ENCODE data around the gene ZNF334.

ZNF334 gene

DNA sequence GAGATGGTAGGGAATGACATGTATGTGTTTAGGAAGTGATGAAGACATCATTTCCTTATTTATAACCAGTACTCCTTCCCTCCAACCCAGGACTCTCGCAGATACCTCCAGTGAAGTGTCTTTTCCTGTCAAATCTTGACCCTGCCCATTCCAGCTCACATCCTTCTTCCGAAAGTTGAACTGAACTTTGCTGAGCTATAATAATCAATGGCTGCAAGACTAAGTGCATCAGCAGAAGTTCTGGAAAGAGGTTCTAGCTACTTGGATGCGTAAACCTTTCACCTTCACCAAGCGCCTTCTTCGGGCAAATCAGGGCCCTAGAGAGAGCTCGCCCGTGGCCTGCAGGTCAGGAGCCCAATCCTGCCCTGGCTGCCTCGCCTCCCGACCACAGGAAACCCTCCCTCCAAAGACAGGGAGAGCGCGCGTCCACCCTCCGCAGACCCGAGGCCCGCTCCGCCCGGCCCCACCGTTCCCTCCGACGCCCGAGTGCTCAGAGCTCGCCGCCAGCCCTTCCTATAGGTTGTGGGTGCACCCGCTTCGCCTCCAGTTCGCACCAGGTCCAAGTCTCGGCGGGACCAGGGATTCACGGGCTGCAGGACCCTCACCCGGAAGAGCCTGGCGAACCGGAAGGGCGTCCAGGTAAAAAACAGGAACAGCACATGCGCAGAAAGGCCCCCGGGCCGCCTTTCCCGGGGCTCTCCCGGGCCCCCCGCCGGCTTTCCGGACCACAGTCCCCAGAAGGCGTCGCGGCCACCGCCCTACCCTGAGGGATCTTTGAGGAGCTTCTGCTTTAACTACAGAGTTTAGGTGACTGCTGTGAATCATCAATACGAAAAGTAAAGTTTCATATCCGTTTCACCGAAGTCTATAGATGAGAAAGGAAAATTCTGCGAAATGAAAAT, at the start of gene ZNF334:
Gene ZNF334 (minus strand): TSS at position 617 of the 902 bp plus-strand sequence. CDS start 1,457 bp downstream, outside the sequence.
- DNase-seq (ENCODE audit: low read depth, low spot score) = peak; percentile 90

DNA sequence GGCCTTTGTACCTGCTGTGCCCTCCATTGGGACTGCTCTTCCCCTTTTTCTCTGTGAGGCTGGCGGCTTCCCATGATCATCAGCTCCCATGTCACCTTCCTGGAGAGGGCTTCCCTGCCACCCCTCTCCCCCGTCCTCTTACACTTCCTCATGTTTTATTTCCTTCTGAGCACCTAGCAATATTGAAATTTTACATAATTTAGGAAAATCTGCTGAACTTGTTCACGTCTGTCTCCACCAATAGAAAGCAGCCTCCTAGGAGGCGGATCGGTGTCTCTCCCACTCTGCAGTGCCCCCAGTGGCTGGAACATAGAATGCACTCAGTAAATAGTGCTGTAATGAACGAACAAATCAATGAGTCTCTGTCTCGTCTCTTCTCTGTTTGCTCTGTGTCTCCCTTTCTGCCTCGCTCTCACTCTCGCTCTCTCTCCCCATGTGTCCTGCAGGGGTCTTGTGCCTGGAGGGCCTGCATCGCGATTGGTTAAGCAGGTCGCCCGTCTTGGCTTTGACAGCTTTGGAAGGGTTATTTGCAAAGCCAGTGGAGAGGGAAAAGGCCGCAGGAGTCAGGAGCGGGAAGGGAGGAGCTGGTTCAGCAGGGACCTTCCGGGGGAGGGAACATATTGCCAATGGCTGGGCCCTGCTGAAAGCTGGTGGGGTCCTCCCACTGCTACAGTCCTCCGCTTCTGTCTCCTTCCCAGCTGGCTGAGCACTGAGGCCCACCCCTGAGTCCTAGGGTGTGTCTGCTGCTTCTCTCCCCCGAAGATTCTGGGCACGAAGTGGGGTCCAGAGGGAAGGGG, 49.2 kb upstream of the ZNF334 start:
- DNase-seq (ENCODE audit: low read depth, low spot score) = peak; percentile 80

DNA sequence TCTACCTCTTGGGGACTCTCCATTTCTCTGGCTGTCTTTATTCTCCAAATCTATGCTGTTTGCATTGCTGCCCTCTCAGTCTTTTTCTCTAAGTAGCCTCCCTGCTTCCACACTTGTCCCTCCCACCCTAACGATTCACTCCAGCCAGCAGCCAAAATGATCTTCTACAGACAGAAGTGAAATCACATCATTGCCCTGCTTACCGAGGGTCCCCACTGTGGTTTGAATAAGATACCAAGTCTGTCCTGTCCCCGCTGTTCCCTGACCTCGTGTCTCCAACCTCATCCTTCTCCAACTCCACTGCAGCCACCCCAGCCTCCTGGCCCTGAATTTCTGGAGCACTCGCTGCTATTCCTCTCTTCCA, 48.6 kb upstream of the ZNF334 start:
- no peak for DNase-seq (ENCODE audit: low read depth, low spot score)

DNA sequence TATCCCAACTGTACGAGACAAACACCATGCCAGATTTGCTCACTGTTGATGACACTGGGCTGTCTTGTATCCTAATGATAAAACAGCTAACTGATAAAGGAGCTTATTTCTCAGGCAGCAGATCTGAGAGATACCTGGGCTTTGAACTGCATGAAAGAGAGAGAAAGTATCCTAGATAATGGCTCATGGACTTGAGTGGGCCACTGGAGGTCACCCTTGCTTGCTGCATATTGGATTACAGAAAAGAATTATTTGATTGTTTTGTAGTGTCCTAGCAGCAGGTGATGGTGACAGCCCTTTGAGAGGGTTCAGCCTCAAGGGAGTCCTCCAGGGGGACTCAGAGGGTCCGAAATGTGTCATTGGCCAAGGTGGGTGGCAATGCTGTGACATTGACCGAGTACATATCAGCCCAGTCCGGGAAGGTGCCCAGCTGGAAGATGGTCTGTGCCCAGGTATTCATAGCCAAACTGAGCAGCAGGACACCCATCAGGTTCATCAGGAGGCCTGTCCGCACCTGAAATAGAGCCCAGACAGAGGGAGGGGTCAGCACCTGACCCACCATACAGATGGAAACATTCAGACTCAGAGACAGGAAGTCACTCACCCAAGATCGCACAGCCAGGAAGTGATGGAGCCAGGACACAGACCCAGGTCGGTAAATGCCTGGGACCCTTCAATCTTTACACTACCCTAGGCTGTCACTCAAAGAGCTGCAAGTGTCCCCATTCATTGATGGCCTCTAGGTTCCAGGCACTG, 46.5 kb upstream of the ZNF334 start:
- no peak for DNase-seq (ENCODE audit: low read depth, low spot score)

DNA sequence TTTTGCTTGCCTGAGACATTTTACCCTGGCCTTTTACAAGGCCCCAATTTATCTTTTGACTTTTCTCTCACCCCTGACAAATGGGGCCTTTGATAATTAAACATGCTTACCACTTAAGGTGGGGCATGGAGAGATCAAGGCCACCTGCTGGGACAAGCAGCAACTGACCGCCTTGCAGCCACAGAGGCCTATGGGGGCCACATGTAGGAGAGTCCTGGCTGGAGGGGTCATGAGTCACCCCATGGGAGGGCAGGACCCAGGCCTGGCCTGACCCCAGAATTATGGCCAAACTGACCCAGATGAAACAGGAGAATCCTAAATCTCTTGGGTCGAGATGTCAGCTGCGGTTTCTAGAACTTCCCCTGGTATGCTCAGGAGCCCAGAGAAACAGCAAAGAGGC, 45.6 kb upstream of the ZNF334 start:
- DNase-seq (ENCODE audit: low read depth, low spot score) = no peak

DNA sequence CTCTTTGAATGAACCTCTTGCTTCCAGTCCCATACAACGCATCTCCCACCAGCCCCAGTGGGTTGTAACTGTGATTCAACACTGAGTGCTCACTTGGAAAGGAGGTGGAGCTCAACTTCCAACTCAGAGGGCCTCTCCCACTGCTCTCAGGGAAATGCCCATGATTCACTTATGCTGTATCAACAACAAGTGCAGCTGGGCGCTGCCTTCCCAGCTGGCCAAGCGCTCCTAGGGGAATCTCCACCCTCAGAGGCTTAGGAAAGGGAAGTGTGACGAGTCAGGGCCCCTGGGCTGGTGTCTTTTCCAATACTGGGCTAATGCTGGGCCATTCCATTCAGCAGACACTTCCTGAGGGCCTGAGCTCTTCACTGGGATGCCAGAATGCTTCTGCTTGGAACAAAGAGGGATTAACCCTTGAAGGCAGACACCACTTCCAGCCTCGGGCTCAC, 45.2 kb upstream of the ZNF334 start:
- peak; percentile 76 for DNase-seq (ENCODE audit: low read depth, low spot score)

DNA sequence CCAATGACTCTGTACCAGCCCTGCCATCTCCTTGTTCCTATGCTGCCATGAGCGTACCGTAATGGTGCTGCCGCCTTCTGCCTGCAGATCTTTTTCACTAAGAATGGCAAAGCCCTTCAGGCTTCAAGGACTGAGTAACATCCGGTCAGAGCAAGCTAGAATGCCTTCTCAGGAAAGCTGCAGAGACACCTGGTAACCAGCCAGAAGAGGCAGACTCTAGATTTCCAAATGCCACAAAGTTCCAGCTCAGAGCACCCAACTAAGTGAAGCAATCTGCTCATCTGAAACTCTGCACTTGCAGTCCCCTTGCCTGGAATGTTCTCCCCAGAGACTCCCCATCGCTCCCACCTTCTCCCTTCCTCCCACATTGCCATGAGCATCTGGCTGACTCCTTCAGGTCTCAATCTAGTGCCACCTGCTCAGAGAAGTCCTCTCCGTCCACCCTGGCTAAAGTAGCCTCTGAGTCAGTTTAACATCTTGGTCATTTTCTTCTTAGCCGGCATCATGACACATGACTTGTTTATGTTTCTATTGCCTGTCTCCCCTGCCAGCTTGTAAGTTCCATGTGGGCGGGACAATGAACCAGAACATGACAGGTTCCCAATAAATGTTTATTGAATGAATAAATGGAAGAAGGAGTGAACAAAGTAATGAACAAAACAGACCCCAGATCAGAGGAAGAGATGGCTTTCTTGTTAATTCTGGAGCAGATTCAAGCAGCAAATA, 44.0 kb upstream of the ZNF334 start:
- no peak for DNase-seq (ENCODE audit: low read depth, low spot score)

DNA sequence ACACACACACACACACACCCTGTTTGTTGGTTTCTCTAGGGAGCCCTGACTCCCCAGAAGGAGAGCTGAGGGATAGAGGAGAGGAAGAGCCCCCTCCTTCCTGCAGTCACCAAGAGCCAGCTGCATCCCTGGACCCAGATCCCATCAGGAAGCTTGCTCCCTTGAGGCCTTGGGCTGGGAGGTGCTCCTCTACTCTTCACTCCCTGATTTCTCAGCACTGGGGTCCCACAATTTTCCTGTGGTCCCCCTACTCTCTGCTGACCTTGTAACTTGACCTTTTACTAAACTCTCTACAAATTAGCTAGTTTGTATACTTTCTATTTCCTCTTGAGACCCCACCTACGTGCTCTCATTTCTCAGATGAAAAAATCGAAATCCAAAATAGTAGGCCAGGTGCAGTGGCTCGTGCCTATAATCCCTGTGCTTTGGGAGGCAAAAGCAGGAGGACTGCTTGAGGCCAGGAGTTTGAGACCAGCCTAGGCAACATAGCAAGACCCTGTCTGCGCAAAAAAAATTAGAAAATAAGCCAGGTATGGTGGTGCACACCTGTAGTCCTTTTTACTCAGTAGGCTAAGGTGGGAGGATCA, 42.1 kb upstream of the ZNF334 start:
- DNase-seq (ENCODE audit: low read depth, low spot score) = no peak

DNA sequence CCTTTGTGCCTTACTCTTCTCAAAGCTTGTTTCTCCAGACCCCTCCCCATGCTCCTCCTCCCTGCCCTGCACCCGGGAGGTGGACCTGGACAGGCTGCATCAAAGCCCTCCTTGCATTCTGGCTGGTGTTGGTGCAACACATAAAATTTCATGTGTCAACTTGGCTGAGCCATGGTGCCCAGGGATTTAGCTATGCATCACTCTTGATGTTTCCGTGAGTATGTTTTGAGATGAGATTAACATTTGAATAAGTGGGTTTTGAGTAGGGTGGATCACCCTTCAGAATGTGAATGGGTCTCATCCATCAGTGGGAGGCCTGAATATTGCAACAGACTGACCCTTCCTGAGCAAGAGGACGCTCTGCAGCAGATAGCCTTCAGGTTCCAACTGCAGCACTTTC, 41.5 kb upstream of the ZNF334 start:
- no peak for DNase-seq (ENCODE audit: low read depth, low spot score)

DNA sequence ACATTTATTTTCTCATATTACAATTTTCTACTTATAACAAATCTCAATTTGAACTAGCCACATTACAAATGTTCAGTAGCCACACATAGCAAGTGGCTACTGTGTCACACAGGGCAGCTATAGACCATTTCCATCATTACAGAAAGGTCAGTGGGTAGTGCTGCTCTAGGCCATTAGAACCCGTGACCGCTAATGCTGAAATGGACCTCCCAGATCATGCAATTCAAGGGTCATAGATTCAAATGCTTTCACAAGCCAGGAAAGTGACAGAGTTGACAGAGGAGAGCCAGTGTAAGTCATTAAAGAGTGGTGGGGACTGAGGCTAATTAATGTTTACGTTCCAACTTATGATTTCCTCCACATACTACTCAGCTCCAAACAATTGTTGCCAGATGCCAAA, 40.6 kb upstream of the ZNF334 start:
- no peak for DNase-seq (ENCODE audit: low read depth, low spot score)

DNA sequence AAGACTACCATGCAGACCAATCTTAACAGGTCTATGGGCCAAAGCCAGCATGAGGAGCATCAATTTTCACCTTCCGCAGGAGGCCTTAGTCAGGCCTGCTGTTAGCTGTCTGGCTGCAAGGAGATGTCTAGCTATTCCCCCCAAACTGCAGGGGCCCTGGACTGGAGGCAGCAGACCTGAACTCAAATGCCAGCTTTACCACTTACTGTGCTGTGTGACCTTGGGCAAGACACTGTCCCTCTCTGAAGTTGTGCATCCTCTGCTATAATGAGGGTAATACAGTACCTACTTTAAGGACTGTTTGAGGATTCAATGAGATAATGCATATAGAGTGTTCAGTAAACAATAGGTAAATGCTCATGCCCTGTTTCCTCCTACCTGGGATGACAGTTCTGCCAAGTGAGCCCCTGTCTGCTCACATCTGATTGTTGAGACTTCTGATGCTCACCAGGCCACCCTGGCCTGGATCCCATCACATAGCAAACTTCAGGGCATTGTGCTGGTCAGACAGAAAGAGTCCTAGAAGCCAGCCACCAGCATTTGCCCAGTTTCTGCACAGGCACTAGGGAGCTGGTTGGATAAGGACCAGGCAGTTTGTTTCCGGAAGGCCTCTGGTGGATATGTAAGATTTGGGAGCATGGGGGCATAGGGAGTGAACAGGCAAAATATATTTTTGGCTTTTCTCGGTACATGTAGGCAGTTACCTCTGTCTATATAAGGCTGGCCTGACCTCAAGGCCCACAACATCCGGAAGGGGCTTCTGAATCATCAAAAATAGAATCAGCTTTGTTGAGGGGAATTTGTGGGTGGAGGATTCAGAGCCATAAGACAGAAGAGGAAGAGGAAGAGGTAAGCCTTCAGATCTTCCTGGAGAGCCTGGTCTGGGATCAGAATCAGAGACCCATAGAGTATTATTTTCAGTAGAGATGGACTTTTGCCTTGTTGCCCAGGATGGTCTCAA, 39.4 kb upstream of the ZNF334 start:
- no peak for DNase-seq (ENCODE audit: low read depth, low spot score)

DNA sequence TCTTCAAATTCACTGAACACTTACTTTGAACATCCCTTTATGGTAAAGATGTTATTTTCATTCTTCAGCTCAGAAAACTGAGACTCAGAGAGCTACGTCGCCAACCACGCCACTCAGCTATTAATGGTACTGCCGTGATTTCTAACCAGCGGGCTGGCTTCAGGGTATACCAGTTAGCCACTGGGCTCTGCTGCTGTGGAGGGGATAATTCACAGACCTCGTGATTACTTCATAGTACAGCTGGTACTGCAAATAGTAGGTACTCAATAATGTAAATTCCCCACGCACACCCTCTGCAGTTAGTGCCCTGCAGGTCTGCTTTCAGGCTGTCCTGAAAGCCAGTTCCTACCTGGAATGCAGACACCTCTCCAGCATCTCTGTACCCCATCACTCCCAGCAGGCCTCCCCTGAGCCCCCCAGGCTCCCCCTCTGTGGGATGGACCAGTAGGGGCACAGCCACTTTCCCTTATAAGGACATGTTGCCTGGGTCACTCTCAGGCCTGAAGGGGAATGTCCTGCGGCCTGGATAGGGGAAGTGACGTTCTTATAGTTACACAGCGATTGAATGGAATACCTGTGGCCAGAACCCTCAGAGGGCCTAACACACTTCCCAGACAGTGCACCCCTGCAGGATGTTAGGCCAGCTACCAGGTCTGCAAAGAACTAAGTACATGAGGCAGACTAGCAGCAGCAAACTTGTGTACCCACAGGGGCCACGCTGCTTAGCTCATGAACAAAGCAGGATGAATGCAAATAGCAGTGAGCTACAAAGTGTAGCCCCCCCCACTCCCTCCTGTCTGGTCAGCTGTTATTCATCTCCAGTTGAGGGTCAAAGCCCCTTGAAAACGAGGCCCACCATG, 38.4 kb upstream of the ZNF334 start:
- peak; percentile 25 for DNase-seq (ENCODE audit: low read depth, low spot score)

DNA sequence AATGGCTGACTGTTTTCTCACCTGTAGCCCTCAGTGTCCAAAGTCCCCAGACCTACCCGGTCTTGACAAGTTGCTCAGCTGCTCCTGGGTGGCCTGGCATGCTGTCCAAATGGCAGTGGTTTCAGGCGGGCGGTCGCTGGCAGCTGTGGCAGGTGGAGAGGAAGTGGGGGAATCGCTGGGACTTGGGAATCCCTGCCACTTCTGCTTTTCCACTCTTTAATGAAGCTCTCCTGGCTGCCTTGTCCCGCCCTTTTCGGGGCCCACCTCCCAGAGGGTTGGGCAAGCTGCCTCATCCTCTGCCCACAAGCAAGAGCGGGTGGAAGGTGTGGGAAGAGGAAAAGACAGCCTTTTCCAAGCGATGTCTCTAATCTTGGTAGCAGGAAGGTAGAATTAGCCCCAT, 37.1 kb upstream of the ZNF334 start, which contains the start of gene OCSTAMP:
Gene OCSTAMP (minus strand): TSS at position 194 of the 400 bp plus-strand sequence. CDS start 94 bp downstream, at position 100.
- no peak for DNase-seq (ENCODE audit: low read depth, low spot score)

DNA sequence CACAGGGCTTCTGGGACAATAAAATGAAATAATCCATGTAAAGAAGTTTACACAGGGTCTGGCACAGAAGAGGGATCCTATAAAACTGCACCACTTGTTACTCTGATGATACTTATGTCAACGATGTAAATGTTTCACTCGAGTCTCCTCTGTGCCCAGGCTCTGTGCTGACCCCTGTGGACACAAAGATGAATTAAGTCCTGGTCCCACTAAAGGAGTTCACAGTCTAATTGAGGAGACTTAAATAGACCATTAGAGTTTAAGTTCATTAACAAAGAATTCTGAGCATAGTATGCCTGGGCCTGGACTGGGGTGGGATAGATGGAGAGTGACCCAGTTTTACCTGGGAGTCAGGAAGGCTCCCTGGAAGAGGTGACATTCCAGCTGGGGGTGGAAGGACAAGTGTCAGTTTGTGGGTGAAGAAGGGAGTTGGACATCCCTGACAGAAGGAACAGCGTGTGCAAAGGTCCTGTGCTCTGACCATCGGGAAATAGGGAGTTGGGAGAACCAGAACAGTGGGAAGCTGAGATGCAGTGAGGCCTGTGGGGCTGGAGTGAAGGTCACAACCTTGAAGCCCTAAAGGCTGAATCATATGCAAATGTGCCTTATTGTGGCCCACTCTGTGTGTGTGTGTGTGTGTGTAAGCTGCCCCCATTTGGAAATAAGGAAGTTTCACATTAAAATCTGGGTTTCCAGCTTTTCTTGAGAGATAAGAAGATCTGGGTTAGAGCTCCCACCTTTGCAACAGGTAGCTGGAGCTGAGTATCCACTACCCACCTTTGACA, 36.0 kb upstream of the ZNF334 start:
- no peak for DNase-seq (ENCODE audit: low read depth, low spot score)

DNA sequence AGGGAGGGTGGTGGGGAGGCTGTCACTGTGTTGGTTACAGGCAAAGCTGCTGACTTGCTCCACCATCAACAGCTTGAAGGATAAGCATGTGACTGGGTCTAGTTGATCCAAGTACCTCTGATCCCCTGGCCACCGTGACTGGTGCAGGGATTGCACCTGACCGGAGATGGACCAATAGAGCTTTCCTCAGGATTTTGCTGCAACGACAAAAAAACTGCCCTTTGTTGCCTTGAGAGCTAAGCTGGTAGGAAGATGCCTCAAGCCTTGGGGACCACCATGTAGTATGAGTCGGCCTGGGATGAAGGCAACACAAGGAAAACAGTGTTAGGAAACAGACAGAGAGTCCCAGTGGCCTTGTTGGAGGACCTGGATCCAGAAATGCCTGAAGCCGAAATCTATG, 35.3 kb upstream of the ZNF334 start:
- no peak for DNase-seq (ENCODE audit: low read depth, low spot score)

DNA sequence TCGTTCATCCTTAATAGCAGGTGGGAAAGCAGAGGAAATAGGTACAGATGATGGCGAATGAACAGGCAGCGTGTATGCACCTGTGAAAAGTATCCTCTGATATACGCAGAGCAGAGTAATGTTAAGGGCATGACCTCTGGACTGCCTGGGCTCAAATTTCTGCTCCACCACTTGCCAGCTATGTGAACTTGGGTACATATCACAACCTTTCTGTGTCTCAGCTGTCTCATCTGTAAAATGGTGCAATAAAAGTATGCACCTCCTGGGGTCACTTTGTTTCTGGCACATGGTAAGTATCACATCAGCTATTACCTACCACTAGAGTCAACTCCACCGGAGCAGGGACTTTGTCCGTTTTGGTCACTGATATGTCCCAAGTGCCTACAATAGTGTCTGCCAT, 34.6 kb upstream of the ZNF334 start:
- DNase-seq (ENCODE audit: low read depth, low spot score) = no peak

DNA sequence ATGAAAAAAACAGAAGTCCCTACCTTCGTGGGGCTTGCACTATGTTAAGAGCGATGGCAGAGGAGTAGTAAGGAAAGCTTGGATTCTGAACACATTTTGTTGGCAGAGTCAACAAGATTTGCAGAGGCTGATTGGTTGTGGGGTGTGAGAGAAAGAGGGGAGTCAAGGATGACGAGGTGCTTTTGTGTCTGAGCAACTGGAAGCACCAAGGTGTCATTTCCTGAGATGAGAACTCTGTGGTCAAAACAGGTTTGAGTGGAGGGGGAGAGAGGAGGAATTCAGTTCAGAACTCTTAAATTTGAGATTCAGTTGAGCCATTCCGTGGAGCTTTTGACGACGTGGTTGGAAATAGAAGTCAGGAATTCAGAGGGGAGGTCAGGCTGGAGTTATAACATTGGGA, 33.6 kb upstream of the ZNF334 start:
- no peak for DNase-seq (ENCODE audit: low read depth, low spot score)

DNA sequence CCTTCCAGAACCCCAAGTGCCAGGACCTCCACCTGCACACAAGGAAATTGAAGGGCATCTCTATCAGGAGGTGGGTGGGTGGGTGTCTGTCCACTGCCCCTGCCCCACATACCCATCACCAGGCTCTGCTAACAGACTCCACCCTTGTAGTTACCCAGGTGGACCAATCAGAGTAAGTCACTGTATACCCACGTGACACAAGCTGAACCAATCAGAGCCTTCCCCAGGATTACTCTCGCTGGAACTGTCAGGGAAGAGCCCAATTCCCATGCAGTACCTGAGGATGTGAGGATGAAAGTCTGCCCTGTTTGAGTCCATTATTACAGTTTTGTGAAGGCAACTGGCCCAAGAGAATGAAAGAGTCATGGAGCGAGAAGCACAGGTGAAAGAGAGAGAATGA, 32.9 kb upstream of the ZNF334 start:
- DNase-seq (ENCODE audit: low read depth, low spot score) = no peak
